HG02588 (cell line): ENCODE measurements around the gene RCCD1.

Experiments used
- ATAC-seq: cut with Tn5 transposase; IDR thresholded peaks from one replicate; pipeline ENCODE4 v1.9.1; 2021; ENCODE audit warnings: mild to moderate bottlenecking, moderate library complexity; ENCODE audit not compliant: unreplicated experiment

The RCCD1 gene

GRCh38 chr15:90962021-90962420 lies 7.3 kb downstream of the RCCD1 start:
- ATAC-seq: no peak

GRCh38 chr15:90966262-90966661 lies 11.6 kb downstream of the RCCD1 start:
- ATAC-seq: no peak

GRCh38 chr15:90967206-90967605 lies 12.5 kb downstream of the RCCD1 start:
- no peak for ATAC-seq

DNA sequence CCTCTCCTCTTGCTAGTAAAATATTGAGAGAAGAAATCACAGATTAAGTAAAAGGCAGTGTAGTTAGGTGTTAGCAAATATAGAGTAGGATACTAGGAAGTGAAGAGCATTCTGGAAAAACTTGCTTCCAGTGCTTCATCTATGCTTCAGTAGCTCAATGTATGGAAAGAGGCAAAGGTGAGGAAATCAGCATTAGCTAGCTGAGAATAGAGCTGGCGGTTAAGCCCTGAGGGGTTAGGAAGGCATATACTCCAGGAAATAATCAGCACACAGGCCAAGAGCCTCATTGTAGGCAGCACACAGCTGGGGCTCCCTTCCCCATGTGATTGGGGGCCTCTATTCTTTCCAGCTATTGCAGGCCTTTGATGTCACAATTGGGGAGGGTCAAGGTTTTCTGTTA lies 13.8 kb downstream of the RCCD1 start:
- ATAC-seq: no peak

GRCh38 chr15:90970274-90970673 lies 15.6 kb downstream of the RCCD1 start:
- ATAC-seq: no peak

- ATAC-seq: no peak
Measured at GRCh38 chr15:90972133-90972532, 17.4 kb downstream of the RCCD1 start.

GRCh38 chr15:90974216-90974615 lies 19.5 kb downstream of the RCCD1 start:
- ATAC-seq: no peak

- ATAC-seq: no peak
Measured at GRCh38 chr15:90979582-90979981, 24.9 kb downstream of the RCCD1 start.

- ATAC-seq: no peak
Measured at GRCh38 chr15:90981681-90982080, 27.0 kb downstream of the RCCD1 start.

- ATAC-seq: no peak
Measured at GRCh38 chr15:90982135-90982534, 27.5 kb downstream of the RCCD1 start.

DNA sequence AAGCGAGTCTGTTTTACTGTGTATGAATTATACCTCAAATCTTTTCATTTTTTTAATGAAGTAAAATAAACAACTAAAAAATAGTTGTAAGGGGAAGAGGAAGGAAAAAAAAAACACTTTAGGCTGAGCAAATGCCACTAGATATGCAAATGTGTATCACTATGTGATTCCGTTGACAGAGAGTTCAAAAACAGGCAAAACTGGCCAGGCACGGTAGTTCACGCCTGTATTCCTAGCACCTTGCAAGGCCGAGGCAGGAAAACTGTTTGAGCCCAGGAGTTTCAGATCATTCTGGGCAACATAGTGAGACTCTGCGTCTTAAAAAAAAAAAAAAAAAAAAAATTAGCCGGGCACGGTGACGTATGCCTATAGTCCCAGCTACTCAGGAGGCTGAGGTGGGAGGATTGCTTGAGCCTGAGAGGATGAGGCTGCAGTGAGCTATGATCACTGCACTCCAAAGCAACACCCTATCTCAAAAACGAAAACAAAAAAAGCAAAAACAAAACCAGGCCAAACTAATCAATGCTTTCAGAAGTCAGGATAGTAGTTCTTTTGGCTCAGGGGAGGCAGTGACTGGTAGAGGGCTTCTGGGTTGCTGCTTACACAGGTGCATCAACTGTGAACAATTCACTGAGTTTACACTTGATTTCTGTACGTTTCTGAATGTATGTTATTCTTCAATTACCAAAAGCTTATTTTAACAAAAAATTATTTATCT lies 32.3 kb downstream of the RCCD1 start:
- ATAC-seq: no peak

DNA sequence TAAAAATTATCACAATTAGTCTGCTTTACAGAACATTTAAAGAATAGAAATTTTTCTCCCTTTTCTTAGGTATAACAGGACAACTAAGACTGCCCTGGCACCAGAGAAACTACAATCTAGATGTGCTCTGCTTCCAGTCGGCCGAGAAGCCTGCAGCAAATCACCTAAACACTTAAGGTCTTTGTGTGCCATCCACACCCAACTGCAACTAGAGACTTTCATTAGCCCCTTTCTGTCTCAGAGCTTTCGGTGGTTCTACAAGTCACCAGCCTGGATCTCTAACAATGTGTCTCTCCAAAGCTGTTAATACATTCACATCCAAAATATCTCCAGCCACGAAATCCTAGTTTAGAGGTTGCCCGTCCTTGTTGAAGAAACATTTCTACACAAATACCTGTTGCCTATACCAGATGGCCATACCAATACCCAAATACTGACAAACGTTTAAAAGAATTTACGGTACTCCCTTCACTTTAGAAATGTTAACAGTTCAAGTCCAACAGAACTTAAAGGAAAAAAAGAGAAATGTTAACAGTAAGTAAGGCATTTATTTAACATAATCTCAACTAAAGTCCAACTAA lies 33.0 kb downstream of the RCCD1 start:
- ATAC-seq: no peak

- no peak for ATAC-seq
Measured at GRCh38 chr15:90988296-90988695, 33.6 kb downstream of the RCCD1 start.

DNA sequence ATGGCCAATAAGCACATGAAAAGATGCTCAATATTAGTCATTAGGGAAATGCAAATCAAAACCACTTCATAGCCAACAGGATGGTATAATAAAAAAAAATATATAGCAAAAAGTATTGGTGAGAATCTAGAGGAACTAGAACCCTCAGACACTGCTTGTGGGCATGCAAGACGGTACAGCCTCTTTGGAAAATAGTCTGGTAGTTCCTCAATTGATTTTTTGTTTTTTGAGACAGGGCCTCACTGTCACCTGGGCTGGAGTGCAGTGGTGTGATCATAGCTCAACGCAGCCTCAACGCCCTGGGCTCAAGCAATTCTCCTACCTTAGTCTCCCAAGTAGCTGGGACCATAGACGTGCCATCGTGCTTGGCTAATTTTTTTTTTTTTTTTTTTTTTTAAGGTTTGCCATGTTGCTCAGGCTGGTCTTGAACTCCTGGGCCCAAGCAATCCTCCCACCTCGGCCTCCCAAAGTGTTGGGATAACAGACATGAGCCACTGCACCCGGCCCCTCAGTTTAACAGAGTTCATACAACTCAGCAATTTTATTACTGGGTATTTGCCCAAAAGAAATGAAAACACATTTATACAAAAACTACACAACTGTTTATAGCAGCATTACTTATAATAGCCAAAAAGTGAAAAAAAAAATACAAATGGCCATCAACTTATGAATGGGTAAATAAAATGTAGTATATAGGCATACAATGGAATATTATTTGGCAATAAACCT lies 34.5 kb downstream of the RCCD1 start:
- no peak for ATAC-seq

DNA sequence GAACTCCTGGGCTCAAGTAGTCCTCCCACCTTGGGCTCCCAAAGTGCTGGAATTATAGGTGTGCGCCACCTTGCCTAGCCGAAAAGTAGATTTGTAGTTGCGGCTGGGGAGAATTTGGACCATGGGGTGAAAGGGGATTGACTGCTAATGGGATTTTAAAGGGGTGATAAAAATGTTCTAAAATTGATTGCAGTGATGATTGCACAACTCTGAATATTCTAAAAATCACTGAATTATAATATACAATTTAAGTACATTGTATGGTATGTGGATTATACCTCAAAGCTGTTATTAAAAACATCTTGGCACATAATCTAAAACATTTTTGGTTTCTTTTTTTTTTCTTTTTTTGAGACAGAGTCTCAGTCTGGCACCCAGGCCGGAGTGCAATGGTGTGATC lies 35.8 kb downstream of the RCCD1 start:
- ATAC-seq: no peak

- ATAC-seq: no peak
Measured at GRCh38 chr15:90991587-90992285, 37.1 kb downstream of the RCCD1 start.

GRCh38 chr15:90994059-90994416 lies 39.4 kb downstream of the RCCD1 start:
- peak; percentile 23 for ATAC-seq

GRCh38 chr15:90994417-90995311 lies 40.0 kb downstream of the RCCD1 start, which contains the start of gene PRC1:
Gene PRC1 (minus strand): TSS chr15:90994535. CDS start chr15:90994417, 118 bp downstream.
- peak; percentile 93 for ATAC-seq

- no peak for ATAC-seq
Measured at GRCh38 chr15:90998737-90999136, 44.1 kb downstream of the RCCD1 start.

GRCh38 chr15:91001209-91001608 lies 46.5 kb downstream of the RCCD1 start:
- ATAC-seq: no peak
